GM19468 (cell line): ENCODE results near the gene ZSCAN21.

Experiments used
- ATAC-seq: cut with Tn5 transposase; IDR thresholded peaks from one replicate; pipeline ENCODE4 v1.9.1; 2021; ENCODE audit warnings: mild to moderate bottlenecking, moderate library complexity, moderate number of reproducible peaks; ENCODE audit not compliant: unreplicated experiment; ENCODE audit errors: extremely low read depth

ZSCAN21 gene

DNA sequence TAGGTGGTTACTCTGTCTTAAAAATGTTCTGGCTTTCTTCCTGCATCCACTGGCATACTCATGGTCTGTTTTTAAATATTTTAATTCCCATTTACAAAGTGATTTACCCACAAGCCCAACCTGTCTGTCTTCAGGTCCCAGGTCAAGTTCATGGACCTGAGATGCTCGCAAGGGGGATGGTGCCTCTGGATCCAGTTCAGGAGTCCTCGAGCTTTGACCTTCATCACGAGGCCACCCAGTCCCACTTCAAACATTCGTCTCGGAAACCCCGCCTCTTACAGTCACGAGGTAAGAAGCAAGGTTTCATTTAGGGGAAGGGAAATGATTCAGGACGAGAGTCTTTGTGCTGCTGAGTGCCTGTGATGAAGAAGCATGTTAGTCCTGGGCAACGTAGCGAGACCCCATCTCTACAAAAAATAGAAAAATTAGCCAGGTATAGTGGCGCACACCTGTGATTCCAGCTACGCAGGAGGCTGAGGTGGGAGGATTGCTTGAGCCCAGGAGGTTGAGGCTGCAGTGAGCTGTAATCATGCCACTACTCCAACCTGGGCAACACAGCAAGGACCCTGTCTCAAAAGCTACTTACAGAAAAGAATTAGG is 25.5 kb upstream of the ZSCAN21 start:
- no peak for ATAC-seq

DNA sequence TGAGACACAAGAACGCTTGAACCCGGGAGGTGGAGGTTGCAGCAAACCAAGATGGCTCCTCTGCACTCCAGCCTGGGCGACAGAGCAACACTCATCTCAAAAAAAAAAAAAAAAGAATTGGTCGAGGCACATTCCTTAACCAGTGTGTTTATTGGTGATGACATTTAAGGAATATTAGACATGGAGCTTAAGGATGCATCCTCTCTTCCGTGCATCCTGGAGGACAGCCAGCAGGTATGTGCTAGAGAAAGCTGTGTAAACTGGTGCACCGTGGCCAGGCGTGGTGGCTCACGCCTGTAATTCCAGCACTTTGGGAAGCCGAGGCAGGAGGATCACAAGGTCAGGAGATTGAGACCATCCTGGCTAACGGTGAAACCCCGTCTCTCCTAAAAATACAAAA is 22.4 kb upstream of the ZSCAN21 start:
- no peak for ATAC-seq

DNA sequence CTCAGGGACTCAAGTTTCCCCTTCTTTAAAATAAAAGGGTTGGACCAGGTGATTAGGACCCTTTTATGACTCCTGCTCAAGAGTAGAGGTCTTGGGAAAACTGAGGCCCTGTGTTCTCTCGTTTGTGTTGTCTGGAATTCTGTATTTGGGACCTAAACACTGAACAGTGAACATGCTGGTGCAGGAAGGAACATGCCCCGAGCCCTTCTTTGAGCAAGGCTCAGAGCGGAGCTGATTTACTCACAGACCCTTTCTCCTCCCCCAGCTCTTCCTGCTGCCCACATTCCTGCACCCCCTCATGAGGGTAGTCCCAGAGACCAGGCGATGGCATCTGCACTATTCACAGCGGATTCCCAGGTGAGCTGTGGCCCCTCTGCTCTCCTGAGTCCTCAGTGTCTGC is 20.0 kb upstream of the ZSCAN21 start:
- ATAC-seq: no peak

DNA sequence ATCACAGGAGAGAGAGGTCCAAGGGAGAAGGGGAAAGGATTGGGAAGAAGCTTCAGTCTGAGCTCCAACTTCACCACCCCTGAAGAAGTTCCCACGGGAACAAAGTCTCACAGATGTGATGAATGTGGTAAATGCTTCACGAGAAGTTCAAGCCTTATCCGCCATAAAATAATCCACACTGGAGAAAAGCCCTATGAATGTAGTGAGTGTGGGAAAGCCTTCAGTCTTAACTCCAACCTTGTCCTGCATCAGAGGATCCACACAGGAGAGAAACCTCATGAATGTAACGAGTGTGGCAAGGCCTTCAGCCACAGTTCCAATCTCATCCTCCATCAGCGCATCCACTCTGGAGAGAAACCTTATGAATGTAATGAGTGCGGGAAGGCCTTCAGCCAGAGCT is 16.0 kb upstream of the ZSCAN21 start:
- no peak for ATAC-seq

DNA sequence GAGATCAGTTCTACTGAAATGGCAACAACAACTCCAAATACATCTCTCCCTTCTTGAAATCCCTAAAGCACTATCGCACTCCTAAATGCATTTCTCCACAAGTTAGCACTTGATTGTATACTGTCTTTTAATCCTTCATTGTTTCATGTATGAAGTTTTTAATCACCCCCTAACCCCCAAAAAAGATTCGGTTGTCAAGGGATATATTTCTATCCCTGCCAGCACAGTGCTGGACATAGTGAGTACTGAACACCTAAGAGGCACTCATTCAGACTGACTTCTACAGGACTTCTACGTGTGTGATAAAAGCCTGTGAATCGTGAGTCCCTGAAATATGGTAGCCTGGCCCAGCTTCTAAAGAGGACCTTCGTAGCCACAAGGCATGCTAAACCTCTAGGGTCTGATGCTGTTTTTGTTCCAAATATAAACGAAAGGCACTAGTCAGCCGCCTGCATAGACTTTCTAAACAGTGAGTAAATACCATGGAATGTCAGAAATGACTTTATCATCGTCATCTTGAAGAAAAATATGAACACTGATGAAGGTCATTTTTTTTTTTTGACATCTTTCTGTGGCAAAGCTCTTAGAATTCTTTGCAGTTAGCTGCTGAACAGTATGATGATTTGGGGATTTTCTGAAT is 14.6 kb upstream of the ZSCAN21 start:
- no peak for ATAC-seq

DNA sequence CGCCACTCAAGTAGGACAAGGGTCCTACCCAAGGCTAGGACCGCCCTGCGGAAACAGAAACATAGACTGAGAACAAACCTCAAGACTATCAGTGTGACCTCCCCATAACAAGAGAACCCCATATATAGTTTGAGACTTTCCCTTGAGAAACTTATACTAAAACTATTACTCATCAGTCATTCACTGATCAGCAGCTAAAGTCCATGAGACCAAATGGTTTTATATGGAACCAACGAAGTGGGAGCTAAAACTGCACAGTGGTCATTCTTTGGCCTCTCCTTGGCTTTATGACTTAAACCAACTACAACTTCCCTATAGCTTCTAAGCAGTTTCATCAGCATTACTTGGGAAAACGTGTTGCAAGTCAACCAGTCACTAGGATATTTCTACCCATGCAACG is 13.7 kb upstream of the ZSCAN21 start:
- no peak for ATAC-seq

DNA sequence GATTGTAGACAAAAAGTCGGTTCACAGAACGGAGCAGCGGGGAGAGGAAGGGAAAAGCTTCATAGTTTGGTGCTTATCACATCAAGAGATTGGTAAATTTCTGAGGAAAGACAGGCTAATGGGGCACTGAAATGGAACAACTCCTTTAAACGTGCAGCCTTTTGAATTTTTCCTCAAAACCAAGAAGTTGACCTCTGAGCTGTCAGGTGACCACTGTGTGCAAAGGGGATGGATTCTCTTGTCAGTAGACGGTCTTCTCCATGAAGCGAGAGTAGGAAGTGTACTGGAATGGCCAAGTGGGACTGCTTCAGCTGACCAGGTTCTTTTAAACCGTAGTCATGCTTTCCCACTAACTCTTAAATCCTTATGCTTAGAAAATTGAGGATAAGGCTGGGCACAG is 11.2 kb upstream of the ZSCAN21 start:
- ATAC-seq: no peak

DNA sequence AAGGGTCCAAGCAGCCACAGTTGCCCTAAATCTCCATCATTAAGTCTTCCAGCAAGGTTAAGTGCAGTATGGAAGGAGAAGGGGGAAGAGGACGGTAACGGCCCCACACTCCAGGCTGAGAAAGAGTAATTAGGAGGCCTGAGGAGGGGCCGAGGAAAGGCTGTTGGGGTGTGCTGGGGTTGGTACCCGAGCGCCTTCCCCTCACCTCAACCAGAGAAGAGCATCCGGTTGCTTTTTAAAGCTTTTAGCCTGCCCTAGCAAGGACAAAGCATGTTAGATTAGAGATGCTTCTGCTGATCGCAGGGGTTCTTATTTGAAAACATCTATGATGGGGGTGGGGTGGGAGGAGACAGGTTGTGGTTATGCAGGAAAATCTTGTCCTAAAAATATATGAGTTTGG is 9.0 kb upstream of the ZSCAN21 start:
- no peak for ATAC-seq

DNA sequence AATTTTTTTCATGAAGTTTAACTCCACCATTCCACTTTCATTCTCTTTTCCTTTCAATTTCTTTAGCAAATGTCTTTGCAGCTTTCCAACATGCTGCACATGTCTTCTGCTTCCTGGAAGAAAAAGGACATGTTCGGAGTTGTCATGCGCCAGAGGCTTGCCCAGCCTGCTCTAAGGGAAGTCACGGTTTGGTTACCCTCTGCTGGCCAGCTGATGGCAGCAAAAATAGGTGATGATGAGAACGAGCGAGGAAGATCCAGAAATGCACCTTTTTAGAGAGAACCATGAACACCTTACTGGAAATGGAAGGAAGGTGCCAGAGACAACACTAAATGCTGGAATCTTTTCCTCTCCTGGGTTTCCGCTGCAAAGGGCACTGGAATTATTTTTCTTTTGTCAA is 4.9 kb upstream of the ZSCAN21 start:
- no peak for ATAC-seq

DNA sequence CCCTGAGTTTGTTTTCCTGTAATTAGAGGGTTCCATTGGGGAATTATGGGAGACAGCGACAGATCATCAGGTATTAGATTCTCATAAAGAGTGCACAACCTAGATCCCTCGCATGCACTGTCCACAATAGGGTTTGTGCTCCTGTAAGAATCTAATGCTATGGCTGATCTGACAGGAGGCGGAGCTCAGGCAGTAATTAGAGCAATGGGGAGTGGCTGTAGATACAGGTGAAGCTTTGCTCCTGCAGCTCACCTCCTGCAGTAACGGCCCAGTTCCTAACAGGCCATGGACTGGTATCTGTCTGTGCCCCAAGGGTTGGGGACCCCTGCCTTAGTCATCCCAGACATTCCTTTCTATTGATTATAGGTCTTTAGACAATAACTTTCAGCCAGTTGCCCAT is 894 bp upstream of the ZSCAN21 start:
- ATAC-seq: no peak

DNA sequence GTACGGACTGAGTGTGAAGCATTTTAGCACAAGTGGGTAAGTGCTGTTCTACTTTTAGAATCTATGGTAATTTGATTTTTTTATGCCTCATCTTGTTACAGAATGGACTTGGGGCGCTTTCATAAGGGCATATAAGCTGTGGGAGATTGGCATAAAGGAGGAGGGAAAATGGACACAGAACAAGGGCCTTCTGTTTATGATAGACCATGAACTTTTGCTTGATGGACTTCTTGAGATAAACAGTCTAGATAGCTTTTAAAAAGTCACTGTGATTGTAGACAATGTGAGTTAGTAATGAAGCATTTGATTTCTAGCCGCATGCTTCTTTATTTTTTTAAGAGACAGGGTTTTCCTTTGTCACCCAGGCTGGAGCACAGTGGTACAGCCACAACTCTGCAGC is 2.0 kb downstream of the ZSCAN21 start:
- no peak for ATAC-seq

DNA sequence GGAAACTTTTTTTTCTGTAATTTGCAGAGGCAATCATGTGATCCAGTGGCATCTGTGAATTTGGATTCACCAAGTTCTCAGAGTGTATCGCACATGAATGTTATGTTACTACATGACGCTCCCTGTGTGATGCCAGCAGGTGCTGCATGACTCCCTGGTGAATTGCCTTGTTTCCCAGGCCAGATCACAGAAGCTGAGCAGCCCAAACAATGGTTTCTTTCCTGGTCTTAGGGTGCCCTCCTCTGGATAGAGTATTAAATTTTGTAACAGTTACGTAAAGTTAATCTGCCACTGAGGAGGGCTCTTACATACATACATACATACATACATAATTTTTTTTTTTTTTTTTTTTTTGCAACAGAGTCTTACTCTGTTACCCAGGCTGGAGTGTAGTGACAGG is 3.6 kb downstream of the ZSCAN21 start:
- no peak for ATAC-seq

DNA sequence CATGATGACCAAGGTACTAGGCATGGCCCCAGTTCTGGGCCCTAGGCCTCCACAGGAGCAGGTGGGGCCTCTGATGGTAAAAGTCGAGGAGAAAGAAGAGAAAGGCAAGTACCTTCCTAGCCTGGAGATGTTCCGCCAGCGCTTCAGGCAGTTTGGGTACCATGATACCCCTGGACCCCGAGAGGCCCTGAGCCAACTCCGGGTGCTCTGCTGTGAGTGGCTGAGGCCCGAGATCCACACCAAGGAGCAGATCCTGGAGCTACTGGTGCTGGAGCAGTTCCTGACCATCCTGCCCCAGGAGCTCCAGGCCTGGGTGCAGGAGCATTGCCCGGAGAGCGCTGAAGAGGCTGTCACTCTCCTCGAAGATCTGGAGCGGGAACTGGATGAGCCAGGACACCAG is 7.4 kb downstream of the ZSCAN21 start:
- no peak for ATAC-seq

DNA sequence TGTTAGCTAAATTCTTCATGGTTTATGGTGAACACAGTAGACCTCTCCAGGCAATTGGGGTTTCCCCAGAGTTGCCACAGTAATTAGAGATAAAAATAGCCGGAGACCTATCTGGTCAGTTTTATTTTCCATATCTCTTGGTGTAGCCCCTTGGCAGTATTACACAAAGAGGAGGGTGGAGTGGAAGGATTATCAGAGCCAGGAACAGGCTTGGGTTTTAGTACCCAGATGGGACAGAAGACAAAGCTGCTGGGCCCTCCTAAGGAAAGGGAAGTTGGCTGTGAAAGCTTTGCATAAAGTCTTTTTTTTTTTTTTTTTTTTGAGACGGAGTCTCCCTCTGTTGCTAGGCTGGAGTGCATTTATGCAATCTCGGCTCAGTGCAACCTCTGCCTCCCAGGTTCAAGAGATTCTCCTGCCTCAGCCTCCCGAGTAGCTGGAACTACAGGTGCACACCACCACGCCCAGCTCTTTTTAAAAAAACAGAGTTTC is 9.7 kb downstream of the ZSCAN21 start:
- ATAC-seq: no peak

DNA sequence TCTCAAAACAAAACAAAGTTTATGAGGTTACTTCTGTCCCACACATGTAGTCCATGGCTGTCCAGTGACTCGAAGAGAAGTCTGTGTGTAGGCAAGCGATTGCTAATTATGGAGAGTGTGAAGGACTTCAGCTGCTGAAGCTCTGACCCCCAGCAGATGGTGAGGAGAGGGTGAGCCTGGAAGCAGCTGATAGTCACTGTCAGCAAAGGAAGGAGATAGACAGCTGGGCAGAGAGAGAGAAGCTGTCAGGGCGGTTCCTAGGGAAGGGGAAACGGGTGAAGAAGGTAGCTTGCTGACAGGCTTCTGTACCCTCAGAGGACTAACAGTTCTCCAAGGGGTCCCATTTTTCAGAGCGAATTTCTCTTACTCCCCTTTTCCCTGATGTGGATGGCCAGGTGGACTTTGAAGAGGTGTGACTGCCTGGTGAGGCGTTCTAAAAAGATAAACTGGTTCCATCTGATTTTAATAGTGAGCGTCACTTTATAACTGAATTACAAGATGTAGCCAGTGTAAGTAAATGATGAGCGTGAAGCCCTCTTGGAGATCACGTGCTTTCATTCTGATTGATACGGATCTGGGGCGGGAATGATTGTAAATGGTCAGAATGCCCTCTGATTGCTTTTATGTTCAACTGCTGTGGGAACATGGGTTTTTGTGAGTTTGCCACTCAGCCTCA is 12.1 kb downstream of the ZSCAN21 start:
- no peak for ATAC-seq

DNA sequence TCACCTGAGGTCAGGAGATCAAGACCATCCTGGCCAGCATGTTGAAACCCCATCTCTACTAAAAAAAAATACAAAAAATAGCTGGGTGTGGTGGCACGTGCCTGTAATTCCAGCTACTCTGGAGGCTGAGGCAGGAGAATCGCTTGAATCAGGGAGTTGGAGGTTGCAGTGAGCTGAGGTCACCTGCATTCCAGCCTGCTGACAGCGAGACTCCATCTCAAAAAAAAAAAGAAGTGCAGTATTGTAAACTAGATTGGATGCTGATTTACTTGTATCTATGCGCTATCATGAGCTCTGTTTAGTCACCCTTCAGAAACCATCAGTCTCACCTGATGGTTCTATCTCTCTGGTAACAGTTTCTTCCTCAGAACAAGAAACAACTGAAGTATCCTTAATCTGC is 13.8 kb downstream of the ZSCAN21 start:
- ATAC-seq: no peak

DNA sequence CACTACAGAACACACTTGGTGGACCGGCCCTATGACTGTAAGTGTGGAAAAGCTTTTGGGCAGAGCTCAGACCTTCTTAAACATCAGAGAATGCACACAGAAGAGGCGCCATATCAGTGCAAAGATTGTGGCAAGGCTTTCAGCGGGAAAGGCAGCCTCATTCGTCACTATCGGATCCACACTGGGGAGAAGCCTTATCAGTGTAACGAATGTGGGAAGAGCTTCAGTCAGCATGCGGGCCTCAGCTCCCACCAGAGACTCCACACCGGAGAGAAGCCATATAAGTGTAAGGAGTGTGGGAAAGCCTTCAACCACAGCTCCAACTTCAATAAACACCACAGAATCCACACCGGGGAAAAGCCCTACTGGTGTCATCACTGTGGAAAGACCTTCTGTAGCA is 14.6 kb downstream of the ZSCAN21 start:
- no peak for ATAC-seq

DNA sequence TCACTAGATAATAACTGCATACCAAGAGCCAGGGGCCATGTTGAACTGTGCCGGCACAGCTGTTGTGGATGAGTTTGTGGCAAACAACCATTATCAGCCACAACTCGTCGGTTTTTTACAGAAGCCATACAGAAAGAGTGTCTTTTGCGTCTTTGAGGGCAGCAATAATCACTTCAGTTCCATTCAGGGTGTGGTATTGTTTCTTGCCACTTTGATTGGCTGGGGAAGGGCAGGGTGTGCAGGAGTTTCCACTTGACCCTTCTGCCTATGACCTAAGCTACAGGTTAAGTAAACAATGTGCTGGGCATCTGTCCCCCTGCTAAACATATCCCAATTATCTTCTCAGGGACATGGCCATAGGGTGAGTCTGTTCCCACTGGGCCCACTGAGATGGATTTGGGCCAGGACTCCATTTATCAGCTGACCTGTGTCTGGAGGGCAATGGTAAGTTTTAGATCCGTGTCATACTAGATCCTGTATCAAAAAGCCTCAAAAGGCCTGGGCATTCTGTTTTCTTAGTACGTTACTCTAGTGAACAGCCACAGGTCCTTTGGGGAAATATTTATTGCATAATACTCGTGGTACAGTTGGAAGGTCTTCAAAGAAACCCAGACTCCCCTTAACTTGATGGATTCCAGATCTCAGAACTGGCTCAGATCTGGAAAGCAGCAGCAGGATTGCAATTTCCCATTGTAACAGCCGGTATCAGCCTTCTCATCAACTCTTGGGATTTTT is 16.0 kb downstream of the ZSCAN21 start:
- ATAC-seq: no peak

DNA sequence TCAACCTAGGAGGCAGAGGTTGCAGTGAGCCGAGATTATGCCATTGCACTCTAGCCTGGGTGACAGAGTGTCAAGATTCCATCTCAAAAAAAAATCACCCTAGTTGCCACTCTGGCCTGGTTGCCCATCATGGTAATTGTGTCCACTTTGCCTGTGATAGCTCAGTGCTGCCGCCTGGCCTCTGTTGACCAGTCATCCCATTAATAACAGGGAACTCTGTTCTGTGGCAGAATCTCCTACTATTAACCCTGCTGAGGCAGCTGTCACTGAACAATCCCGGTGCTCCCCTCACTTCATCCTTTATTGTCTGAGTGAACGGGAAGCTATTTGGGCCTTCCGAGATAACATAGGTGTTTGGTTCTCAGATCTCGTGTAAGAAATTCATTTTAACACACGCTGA is 17.4 kb downstream of the ZSCAN21 start:
- no peak for ATAC-seq

DNA sequence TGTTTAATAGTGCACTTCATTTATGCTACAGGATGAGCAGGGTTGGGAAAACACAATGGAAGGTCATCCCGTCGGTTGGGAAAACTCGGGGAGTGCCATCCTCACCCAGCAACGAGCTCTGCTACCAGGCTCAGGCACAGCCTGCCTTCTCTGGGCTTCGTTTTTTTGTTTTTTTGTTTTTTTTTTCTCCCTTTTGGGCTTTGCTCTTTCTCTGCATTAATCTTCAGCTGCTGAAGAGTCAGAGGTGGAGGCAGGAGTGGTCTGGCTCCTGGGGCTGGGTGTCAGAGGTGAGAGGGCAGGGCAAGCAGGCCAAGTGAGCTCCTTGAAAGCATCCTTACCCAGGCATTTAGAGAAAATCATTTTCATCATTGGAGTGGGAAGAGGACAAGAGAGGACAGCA is 20.4 kb downstream of the ZSCAN21 start:
- ATAC-seq: no peak
